Right ventricle myocardium inferior (tissue), 1 donor: ENCODE results near the gene NTN4. TPM values are rescaled to one million over a fixed set of nuclear protein-coding genes. Genes with fewer than 3 reads are reported as not detected.
"Not testable (repeated sequence)": the region's sequence is repeated elsewhere in the genome, so short reads cannot be mapped to it uniquely, and the experiment has no call there.

Source experiments
- ATAC-seq: fragments of 200-7000 bp; cut with Tn5 transposase; one replicate; pipeline ENCODE4 v1.9.1; 2020; ENCODE audit warnings: mild to moderate bottlenecking, moderate library complexity
- DNase-seq: peaks from one replicate; pipeline ENCODE4 v3.0.0; 2021; ENCODE audit errors: missing footprints
- intact Hi-C: fragments of 100-400 bp; cut with DNase I; formaldehyde crosslinking; loops from one replicate; pipeline ENCODE4 v1.11.0; 2022
- total RNA-seq: library from RNA; stranded (reverse); fragmentation: NEBNext Ultra II Directional; extraction: Animal tissue kit (Norgen Biotek cat#: 25700); gene quantifications from one replicate; pipeline ENCODE4 v1.2.1, GENCODE V29; 2021
- donor health status: DM: no; HTN: yes; CAD: no; lungs with severe emphysema.

NTN4 gene
- total RNA-seq, 1 donor from 2014 or later: 74.5 TPM

GRCh38 chr12:95641299-95641952, 149.1 kb downstream of the NTN4 start:
- DNase-seq: no peak
- intact Hi-C loops: no loop called here
- ATAC-seq: peak; percentile 48

GRCh38 chr12:95640516-95640915, 150.0 kb downstream of the NTN4 start:
- intact Hi-C loops: no loop called here
- no peak for DNase-seq
- ATAC-seq: no peak

GRCh38 chr12:95637471-95638155, 153.0 kb downstream of the NTN4 start:
- ATAC-seq: no peak
- no peak for DNase-seq
- intact Hi-C loops: no loop called here

DNA sequence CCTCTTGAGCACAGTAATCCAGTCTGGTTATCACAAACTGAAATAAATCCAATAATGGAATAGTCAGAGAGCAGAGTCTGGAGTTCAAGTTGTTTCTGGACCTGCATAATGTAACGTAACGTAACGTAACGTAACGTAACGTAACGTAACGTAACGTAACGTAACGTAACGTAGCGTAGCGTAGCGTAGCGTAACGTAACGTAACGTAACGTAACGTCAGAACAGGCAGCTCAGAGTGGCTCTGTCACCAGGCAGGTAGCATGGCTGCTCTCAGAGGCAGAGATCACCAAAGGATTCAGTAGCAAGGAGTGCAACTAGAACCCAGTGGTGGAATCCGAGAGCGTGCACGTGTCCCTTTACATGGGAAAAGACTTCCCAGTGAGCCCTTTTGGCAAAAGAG, 153.6 kb downstream of the NTN4 start:
- no peak for ATAC-seq

GRCh38 chr12:95634622-95635621, 155.6 kb downstream of the NTN4 start:
- DNase-seq (no peak), ATAC-seq (no peak)
- intact Hi-C loops: no loop called here

More for the DNA sequence above, 153.6 kb downstream of the NTN4 start:
- no peak for DNase-seq
- intact Hi-C loops: no loop called here

DNA sequence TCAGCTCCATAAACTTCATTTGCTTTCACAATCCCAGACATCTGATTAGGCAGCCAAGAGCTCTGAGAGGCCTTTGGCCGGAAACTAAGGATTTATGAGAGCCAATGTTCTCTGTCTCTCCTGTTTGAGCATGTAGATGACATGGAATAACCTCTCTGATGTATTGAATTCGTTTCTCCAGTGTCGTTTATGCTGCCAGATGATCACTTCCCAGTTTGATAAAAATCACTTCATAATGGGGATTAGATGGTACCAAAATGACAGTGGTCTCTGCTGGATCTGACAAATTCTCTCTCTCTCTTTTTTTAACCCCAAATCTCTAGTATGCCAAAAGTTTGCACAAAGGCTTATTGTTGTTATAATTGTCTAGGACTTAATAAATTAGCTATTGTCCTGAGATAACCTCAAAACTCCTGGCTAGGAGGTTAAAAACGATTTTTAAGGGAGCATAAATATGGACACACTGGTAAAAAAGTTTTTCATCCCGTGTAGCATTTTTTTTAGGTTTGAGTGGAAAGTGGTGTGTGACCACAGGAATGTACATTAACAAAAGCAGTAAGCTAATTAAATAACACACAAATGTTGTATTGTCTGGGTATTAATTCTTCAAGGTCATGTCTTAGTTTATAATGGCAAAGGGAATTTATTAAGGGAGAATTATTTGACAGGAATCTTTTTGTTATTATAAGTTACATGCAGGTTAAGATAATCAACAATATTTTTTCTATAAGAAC, 156.7 kb downstream of the NTN4 start:
- peak; percentile 79 for ATAC-seq
- no peak for DNase-seq
- intact Hi-C loops: no loop called here

DNA sequence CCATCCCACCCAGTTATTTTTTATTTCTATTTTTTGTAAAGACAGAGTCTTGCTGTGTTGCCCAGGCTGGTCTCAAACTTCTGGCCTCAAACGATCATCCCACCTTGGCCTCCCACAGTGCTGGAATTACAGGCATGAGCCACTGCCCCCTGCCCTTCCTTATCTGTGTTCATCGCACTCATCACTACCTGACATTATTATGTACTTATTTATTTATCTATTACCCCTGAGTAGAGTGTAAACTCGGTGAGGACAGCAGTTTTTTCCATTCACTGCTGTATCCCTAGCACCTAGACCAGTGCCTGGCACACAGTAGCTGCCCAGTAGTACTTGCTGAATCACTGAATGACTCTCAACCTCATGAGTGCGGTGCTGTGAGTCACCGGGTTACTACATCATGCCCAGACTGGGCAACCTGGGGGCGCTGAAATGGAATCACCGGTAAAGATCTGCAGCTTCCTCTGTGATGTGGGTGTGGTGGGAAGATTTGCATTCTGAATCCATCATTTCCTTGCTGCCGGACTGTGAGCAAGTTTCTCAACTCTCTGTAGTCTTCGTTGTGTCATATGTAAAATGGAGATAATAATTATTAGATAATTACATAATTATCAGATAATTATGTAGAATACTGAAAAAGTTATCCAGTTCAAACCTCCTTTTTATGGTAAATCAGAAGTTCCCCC, 157.4 kb downstream of the NTN4 start:
- DNase-seq (no peak), ATAC-seq (peak; percentile 55)
- intact Hi-C loops: no loop called here

DNA sequence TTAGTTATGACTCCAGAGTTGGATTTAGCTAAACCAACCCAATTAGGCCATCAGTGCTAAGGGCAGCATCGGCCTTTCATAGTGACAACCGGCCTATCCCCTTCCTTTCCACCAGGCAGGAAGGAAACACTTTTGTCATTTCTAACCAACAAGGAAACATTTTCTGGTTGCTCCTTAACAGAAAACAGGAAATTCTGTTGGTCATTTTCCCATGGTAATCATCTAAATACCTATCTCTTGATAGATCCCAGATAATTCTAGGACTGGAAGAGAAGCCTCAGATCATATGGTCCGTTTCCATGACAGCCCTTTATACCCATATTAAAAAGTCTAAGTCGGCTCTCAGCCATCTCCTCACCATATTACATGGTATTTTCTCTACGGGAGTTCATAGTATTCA, 160.1 kb downstream of the NTN4 start:
- no peak for ATAC-seq
- intact Hi-C loops: no loop called here
- no peak for DNase-seq

DNA sequence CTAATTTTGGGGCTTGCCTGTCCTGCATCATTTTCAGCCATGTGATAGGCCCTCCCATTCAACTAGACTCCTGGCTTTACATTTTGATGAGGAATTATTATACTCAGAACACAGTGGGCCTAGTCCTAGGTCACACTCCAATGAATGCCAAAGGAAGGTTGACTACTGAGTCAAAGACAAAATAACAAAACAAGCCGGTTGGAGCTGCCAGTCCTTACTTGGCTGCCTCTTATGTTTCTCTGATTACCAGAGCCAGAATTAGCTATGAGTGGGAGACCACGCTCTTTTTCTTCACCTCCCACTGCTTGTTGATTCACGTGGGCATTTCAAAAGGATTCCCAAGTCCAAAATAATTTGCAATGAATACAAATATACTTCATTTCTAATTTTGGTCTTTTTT, 161.2 kb downstream of the NTN4 start:
- ATAC-seq (peak; percentile 47), DNase-seq (no peak)
- intact Hi-C loops: no loop called here

DNA sequence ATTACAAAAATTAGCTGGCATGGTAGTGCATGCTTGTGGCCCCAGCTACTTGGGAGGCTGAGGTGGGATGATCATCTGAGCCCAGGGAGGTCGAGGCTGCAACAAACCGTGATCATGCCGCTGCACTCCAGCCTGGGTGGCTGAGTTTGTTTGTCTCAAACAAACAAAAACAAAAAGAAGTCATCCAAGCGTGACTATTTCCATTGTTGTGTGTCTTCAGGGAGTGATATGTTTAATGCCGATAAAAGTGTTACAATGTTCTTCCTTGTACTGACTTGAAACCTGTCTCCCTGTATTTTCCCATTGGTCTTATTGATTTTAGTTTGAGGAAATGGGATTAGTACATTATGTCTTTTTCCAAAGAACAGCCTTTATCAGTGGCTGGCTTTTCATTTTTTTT, 163.7 kb downstream of the NTN4 start:
- intact Hi-C loops: no loop called here
- DNase-seq (no peak), ATAC-seq (no peak)

- DNase-seq (no peak), ATAC-seq (no peak)
- intact Hi-C loops: no loop called here
Measured at GRCh38 chr12:95625012-95625411, 165.6 kb downstream of the NTN4 start.

- intact Hi-C loops: loop anchor here (1.0 kb wide), 1 partner anchor 167 kb away; no protein-coding TSS in a partner anchor
- ATAC-seq (peak; percentile 84), DNase-seq (no peak)
Measured at GRCh38 chr12:95624589-95624988, 166.0 kb downstream of the NTN4 start.

DNA sequence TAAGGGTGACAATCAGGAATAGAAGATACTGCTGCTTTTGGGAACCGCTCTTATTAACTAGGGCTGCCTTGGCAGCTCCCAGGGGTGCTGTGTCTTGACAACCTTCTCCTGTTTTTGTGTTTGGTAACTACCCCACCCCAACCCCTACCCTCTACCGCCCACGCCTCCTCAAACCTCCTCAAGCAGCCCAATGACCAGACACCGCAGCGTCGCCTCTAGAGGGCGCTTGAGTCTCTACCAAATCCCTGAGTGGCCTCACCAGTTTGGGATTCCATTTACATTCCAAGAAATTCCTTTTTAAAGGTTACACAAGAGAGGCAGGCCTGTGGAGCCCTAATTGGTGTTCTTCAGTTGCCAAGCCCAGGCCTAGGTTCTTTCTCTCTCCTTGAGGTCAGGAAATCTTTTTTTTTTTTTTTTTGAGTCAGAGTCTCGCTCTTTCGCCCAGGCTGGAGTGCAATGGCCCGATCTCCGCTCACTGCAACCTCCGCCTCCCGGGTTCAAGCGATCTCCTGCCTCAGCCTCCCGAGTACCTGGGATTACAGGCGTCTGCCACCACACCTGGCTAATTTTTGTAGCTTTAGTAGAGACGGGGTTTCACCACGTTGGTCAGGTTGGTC, 166.9 kb downstream of the NTN4 start:
- DNase-seq: peak; percentile 76
- peak; percentile 78 for ATAC-seq
- intact Hi-C loops: loop anchor here (1.0 kb wide), 2 partner anchors 168 to 192 kb away; no protein-coding TSS in a partner anchor

DNA sequence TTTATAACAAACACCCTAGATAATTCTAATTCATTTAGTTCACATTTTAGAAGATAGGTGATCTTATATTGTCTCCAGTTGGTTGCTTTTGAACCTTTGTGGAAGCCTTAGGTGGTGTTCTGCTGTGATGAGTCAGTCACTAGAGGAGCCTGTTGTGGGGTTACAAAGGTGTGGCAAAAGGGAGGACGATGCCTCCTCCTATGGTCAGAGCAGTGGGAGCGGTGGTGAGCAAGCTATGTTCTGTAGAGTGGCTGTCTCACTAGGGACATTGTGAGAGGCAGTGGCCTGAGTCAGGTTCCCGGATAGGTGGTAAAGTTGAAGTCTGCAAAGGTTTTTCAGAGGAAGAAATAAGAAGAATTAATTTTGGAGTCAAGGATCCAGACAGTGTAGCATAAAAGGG, 167.7 kb downstream of the NTN4 start:
- intact Hi-C loops: loop anchor here (1.0 kb wide), 1 partner anchor 192 kb away; no protein-coding TSS in a partner anchor
- no peak for ATAC-seq

DNA sequence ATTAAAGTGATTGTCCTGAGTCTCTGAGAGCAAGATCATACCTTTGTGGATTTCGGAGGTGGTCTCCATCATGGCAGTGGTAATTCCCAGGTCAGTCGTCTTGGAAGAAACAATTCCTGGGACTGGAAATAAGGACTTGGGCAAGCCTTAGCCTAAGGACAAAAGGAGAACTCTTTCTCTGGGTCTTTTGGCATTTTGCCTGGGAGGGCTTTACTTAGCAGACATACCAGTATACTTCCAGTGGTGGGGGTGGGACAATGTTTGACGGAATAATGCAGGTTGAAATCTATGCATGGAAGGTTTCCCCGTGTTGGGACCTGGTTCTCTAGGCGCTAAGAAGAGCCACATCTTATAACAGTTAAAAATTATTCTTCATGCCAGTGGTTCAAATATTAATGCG, 168.8 kb downstream of the NTN4 start:
- ATAC-seq: no peak
- DNase-seq: no peak
- intact Hi-C loops: no loop called here

More for the DNA sequence above, 167.7 kb downstream of the NTN4 start:
- no peak for DNase-seq

- ATAC-seq: no peak
- intact Hi-C loops: no loop called here
- DNase-seq: no peak
Measured at GRCh38 chr12:95620171-95620570, 170.4 kb downstream of the NTN4 start.

DNA sequence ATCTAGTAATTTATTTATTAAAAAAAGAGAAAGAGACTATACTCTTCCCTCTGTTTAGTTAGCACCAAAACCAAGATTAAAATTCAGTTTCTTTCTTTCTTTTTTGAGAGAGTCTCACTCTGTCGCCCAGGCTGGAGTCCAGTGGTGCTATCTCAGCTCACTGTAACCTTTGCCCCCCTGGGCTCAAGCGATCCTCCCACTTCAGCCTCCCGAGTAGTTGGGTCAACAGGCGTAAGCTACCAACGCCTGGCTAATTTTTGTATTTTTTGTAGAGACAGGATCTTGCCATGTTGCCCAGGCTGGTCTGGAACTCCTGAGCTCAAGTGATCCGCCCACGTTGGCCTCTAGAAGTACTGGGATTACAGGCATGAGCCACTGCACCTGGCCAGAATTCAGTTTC, 174.1 kb downstream of the NTN4 start:
- ATAC-seq, intact Hi-C loops, DNase-seq: not testable (repeated sequence)

GRCh38 chr12:95615749-95616148, 174.8 kb downstream of the NTN4 start:
- ATAC-seq (peak; percentile 33), DNase-seq (no peak)
- intact Hi-C loops: no loop called here
